22Rv1 (cell line): ENCODE data around the gene ZFHX3.

Experiments used
- ZFX ChIP-seq: fragments of 450-650 bp; IDR thresholded peaks from 2 replicates; pipeline ENCODE4 v1.6.1; 2017; ENCODE audit warnings: antibody characterized with exemption, borderline replicate concordance
- TF ChIP-seq, protein P1 (sequence below): fragments of 450-650 bp; IDR thresholded peaks from 2 replicates; pipeline ENCODE4 v1.5.1; 2017; ENCODE audit warnings: mild to moderate bottlenecking

DNA sequence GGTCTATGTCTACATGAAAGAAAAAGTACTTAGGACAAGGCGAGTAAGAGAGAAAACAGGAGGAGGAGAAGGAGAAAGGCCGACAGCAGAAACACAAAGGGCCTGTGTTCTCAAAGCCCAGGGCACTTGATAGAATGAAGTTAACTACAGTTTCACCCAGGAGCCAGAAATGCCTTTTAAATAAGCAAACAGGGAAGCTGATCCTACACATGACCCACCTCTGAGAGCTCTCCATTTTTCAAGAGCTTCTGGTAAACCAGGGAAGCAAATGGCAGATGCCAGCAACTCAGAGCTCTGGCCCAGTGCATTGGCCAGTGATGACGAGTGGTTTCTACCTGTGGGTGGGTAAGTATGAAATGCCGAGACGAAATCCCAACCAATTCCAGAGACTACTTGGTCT is 163.4 kb downstream of the ZFHX3 start:
- TF ChIP-seq, protein P1, sequence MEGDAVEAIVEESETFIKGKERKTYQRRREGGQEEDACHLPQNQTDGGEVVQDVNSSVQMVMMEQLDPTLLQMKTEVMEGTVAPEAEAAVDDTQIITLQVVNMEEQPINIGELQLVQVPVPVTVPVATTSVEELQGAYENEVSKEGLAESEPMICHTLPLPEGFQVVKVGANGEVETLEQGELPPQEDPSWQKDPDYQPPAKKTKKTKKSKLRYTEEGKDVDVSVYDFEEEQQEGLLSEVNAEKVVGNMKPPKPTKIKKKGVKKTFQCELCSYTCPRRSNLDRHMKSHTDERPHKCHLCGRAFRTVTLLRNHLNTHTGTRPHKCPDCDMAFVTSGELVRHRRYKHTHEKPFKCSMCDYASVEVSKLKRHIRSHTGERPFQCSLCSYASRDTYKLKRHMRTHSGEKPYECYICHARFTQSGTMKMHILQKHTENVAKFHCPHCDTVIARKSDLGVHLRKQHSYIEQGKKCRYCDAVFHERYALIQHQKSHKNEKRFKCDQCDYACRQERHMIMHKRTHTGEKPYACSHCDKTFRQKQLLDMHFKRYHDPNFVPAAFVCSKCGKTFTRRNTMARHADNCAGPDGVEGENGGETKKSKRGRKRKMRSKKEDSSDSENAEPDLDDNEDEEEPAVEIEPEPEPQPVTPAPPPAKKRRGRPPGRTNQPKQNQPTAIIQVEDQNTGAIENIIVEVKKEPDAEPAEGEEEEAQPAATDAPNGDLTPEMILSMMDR: no peak
- no peak for TF ChIP-seq ZFX
